RWPE2 (cell line): ENCODE data around the gene SRR.

Experiments
- ATAC-seq: fragments of 200-7000 bp; cut with Tn5 transposase; 3 replicates; pipeline ENCODE4 v1.9.1; 2021; ENCODE audit warnings: low read depth
- DNase-seq: peaks from one replicate; pipeline ENCODE4 v3.0.0-alpha.2; 2020; ENCODE audit warnings: low spot score
- H3K27ac ChIP-seq: fragments of 450-650 bp; 2 replicates; pipeline ENCODE4 v1.5.1; 2017; ENCODE audit warnings: mild to moderate bottlenecking; ENCODE audit not compliant: poor library complexity, severe bottlenecking
- H3K27me3 ChIP-seq: fragments of 250-450 bp; sonication (Bioruptor Pico); 2 replicates; pipeline ENCODE4 v1.5.1; 2021; ENCODE audit warnings: mild to moderate bottlenecking, moderate library complexity; ENCODE audit not compliant: insufficient read depth, poor library complexity, severe bottlenecking
- H3K36me3 ChIP-seq: fragments of 250-450 bp; sonication (Bioruptor Pico); 2 replicates; pipeline ENCODE4 v1.5.1; 2020; ENCODE audit warnings: low read depth, mild to moderate bottlenecking, moderate library complexity
- H3K4me1 ChIP-seq: fragments of 250-450 bp; sonication (Bioruptor Pico); 2 replicates; pipeline ENCODE4 v1.5.1; 2021; ENCODE audit warnings: mild to moderate bottlenecking, moderate library complexity; ENCODE audit not compliant: insufficient read depth, poor library complexity, severe bottlenecking
- H3K4me3 ChIP-seq: fragments of 250-450 bp; sonication (Bioruptor Pico); 2 replicates; pipeline ENCODE4 v1.5.1; 2021; ENCODE audit warnings: mild to moderate bottlenecking, moderate library complexity; ENCODE audit not compliant: severe bottlenecking
- H3K9me3 ChIP-seq: fragments of 250-450 bp; sonication (Bioruptor Pico); 2 replicates; pipeline ENCODE4 v1.5.1; 2021; ENCODE audit warnings: mild to moderate bottlenecking, moderate library complexity; ENCODE audit not compliant: severe bottlenecking
- TF ChIP-seq, protein P1 (sequence below): fragments of 450-650 bp; IDR thresholded peaks from one replicate; pipeline ENCODE4 v1.5.1; 2017; ENCODE audit warnings: mild to moderate bottlenecking, moderate library complexity; ENCODE audit not compliant: poor library complexity, severe bottlenecking

The SRR gene

DNA sequence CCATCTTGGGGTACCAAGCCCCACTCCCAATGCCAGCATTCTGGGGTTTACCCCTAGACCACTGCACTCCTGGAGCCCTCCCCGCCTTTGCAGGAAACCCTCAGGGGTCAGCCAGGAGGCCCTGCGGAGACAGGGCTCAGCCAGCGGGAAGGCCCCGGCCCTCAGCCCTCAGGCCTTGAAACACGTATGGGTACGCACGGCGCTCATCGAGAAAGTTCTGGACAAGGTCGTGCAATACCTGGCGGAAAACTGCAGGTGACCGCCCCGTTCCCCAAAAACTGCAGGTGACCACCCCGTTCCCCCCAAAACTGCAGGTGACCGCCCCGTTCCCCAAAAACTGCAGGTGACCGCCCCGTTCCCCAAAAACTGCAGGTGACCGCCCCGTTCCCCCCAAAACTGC is 58.3 kb downstream of the SRR start:
- H3K27me3 ChIP-seq, result no peaks in the 10 kb centered on the region
- no peak overlapping the region for H3K4me3 ChIP-seq
- H3K9me3 ChIP-seq, result no peaks in the 10 kb centered on the region
- peaks cover 17% of the 10 kb centered on the region for H3K4me1 ChIP-seq
- no peak overlapping the region for H3K27ac ChIP-seq
- TF ChIP-seq, protein P1, sequence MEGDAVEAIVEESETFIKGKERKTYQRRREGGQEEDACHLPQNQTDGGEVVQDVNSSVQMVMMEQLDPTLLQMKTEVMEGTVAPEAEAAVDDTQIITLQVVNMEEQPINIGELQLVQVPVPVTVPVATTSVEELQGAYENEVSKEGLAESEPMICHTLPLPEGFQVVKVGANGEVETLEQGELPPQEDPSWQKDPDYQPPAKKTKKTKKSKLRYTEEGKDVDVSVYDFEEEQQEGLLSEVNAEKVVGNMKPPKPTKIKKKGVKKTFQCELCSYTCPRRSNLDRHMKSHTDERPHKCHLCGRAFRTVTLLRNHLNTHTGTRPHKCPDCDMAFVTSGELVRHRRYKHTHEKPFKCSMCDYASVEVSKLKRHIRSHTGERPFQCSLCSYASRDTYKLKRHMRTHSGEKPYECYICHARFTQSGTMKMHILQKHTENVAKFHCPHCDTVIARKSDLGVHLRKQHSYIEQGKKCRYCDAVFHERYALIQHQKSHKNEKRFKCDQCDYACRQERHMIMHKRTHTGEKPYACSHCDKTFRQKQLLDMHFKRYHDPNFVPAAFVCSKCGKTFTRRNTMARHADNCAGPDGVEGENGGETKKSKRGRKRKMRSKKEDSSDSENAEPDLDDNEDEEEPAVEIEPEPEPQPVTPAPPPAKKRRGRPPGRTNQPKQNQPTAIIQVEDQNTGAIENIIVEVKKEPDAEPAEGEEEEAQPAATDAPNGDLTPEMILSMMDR, result no peak
- peaks cover 7% of the 10 kb centered on the region; the same call in 1 of the 2 replicates for H3K36me3 ChIP-seq
- DNase-seq (no peak), ATAC-seq (no peak)

DNA sequence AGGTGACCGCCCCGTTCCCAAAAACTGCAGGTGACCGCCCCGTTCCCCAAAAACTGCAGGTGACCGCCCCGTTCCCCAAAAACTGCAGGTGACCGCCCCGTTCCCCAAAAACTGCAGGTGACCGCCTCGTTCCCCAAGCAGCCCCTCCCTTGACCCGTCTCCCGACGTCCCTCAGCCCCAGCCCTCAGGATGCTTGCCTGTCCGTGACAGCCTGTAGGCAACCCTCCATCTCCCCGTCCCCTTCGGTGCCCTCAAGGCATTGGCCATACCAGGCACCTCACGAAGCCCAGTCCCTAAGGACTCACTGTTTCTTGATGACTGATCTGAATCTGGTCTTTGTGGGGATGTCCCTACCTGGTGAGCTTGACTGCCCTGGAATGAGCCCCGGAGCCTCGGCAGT is 58.7 kb downstream of the SRR start:
- no peak overlapping the region for H3K4me3 ChIP-seq
- DNase-seq, result no peak
- TF ChIP-seq, protein P1, result no peak
- no peak for ATAC-seq
- no peaks in the 10 kb centered on the region for H3K9me3 ChIP-seq
- no peaks in the 10 kb centered on the region for H3K27me3 ChIP-seq
- H3K36me3 ChIP-seq, result peaks cover 4% of the 10 kb centered on the region; the same call in 1 of the 2 replicates
- H3K4me1 ChIP-seq, result peaks cover 17% of the 10 kb centered on the region
- no peak overlapping the region for H3K27ac ChIP-seq

DNA sequence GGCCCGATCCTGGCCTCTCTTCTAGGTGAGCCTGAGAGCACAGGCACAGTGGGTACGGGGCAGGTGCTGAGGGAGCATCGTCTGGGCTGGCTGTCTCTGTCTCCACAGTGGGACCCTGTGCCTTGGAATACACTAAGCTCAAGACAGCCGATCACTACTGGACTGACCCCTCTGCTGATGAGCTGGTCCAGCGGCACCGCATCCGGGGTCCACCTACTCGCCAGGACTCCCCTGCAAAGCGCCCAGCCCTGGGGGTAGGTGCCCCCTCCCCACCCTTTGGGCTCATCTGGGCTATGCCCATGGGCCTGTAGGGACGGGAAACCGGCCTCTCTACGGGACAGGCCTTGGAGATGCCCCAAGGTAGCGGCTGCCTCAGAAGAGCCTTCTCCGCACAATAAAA is 59.1 kb downstream of the SRR start:
- Histone ChIP-seq H3K4me3 (no peak overlapping the region), H3K4me1 (peaks cover 17% of the 10 kb centered on the region), H3K27ac (no peak overlapping the region), H3K36me3 (peaks cover 4% of the 10 kb centered on the region; the same call in 1 of the 2 replicates), H3K9me3 (no peaks in the 10 kb centered on the region), H3K27me3 (no peaks in the 10 kb centered on the region)
- no peak for ATAC-seq
- TF ChIP-seq, protein P1, result no peak
- no peak for DNase-seq

DNA sequence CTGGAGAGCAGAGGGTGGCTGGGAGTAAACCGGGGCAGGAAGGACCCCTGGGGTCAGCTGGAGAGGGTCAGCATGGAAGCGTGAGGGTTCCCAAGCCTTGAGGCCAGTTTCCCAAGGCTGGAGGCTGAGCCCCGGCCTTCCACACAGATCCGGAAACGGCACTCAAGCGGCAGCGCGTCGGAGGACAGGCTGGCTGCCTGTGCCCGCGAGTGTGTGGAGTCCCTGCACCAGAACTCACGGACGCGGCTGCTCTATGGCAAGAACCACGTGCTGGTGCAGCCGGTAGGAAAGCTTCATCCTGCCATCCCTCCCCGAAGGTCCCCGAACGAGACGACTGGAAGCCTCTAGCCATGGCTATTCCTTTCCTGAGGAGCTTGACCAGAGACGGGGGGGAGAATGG is 59.6 kb downstream of the SRR start:
- Histone ChIP-seq H3K27ac (no peak overlapping the region), H3K27me3 (no peaks in the 10 kb centered on the region), H3K4me3 (no peak overlapping the region), H3K9me3 (no peaks in the 10 kb centered on the region), H3K36me3 (peaks cover 4% of the 10 kb centered on the region; the same call in 1 of the 2 replicates), H3K4me1 (peaks cover 17% of the 10 kb centered on the region)
- no peak for DNase-seq
- TF ChIP-seq, protein P1, result no peak
- no peak for ATAC-seq

DNA sequence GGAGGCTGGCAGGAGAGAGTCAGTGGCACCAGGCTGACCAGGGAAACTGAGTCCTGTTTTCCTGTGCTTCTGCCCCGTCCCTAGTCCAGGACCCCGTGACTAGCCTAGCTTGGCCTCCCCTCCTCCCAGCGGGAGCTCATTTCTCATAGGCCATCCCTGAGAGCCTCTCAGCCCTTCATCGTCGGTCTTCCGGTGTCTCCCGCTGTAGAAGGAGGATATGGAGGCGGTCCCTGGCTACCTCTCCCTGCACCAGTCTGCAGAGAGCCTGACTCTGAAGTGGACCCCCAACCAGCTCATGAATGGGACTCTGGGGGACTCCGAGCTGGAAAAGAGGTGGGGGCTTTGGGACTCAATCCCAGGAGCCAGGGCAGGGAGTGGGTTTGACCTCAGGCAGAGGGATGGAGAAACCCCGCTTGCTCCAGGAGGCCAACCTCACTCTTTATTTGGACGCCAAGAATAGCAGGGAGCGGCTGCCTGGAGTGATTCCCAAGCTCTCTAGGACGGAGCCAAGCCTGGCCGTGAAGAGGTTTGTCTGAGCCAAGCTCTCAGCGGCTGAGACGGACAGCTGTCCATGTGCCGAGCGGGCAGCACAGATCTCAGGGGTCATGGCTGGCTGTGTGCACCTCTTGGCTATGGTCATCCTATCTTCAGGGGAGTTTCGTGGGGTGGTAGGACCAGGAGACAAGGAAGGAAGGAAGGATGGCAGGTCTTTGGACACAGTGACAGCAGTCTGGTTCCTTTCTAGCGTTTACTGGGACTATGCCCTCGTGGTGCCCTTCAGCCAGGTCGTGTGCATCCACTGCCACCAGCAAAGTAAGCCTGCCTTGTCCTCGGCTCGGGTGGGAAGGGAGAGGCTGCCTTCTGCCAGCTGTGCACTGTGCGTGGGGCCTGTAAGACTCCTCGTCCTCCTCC is 60.4 kb downstream of the SRR start:
- Histone ChIP-seq H3K27ac (no peak overlapping the region), H3K9me3 (no peaks in the 10 kb centered on the region), H3K27me3 (no peaks in the 10 kb centered on the region), H3K4me1 (peaks cover 14% of the 10 kb centered on the region), H3K4me3 (no peak overlapping the region), H3K36me3 (peaks cover 4% of the 10 kb centered on the region; the same call in 1 of the 2 replicates)
- DNase-seq (no peak), ATAC-seq (no peak)
- TF ChIP-seq, protein P1, result no peak
